HAP-1 (cell line): Measurements from ENCODE around the gene USP46.
A peak's percentile ranks its signal among the peaks of the same experiment; 100 is the strongest.

Source experiments
- DNase-seq, 2 experiments: peaks; one replicate each; pipeline ENCODE4 v3.0.0-alpha.2; 2016 to 2020; ENCODE audit warnings: low spot score in 2 of 2
- H3K27me3 ChIP-seq: fragments of 250-450 bp; sonication (Bioruptor Pico); 2 replicates; pipeline ENCODE4 v1.5.1; 2020; ENCODE audit warnings: low read depth, mild to moderate bottlenecking, moderate library complexity
- H3K36me3 ChIP-seq: fragments of 250-450 bp; sonication (Bioruptor Pico); replicated peaks from 2 replicates; pipeline ENCODE4 v1.5.1; 2020; ENCODE audit warnings: mild to moderate bottlenecking
- H3K4me1 ChIP-seq: fragments of 250-450 bp; sonication (Bioruptor Pico); 2 replicates; pipeline ENCODE4 v1.5.1; 2020; ENCODE audit warnings: mild to moderate bottlenecking
- H3K4me3 ChIP-seq: fragments of 250-450 bp; sonication (Bioruptor Pico); 2 replicates; pipeline ENCODE4 v1.5.1; 2020; ENCODE audit warnings: mild to moderate bottlenecking, moderate library complexity
- H3K9me3 ChIP-seq: fragments of 250-450 bp; sonication (Bioruptor Pico); 2 replicates; pipeline ENCODE4 v1.5.1; 2020; ENCODE audit warnings: mild to moderate bottlenecking, moderate library complexity
- in situ Hi-C: fragments of 300-500 bp; cut with MboI; formaldehyde crosslinking; loops from 3 replicates; pipeline ENCODE4 v1.14.3; 2020; ENCODE audit warnings: low sequenced_read_pairs, inconsistent platforms, mixed read lengths

USP46 gene

DNA sequence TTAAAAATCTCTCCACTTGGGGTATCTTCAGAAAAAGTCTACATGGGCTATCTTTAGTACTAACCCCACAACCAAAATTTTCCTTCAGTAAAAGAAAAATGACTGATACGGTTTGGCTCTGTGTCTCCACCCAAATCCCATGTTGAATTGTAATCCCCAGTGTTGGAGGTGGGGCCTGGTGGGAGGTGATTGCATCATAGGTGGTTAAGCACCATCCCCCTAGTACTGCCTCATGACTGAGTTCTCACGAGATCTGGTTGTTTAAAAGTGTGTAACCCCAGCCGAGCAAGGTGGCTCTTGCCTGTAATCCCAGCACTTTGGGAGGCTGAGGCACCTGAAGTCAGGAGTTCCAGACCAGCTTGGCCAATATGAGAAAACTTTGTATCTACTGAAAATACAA lies 66.8 kb downstream of the USP46 start:
- H3K36me3 ChIP-seq = peaks cover 27% of the 10 kb centered on the region
- DNase-seq = peak in 1 of 2 experiments; percentile 22
- no peaks in the 10 kb centered on the region for H3K9me3 ChIP-seq
- in situ Hi-C loops = no loop called here
- no peak overlapping the region for H3K4me3 ChIP-seq
- H3K27me3 ChIP-seq = no peaks in the 10 kb centered on the region
- H3K4me1 ChIP-seq = peaks cover 8% of the 10 kb centered on the region

DNA sequence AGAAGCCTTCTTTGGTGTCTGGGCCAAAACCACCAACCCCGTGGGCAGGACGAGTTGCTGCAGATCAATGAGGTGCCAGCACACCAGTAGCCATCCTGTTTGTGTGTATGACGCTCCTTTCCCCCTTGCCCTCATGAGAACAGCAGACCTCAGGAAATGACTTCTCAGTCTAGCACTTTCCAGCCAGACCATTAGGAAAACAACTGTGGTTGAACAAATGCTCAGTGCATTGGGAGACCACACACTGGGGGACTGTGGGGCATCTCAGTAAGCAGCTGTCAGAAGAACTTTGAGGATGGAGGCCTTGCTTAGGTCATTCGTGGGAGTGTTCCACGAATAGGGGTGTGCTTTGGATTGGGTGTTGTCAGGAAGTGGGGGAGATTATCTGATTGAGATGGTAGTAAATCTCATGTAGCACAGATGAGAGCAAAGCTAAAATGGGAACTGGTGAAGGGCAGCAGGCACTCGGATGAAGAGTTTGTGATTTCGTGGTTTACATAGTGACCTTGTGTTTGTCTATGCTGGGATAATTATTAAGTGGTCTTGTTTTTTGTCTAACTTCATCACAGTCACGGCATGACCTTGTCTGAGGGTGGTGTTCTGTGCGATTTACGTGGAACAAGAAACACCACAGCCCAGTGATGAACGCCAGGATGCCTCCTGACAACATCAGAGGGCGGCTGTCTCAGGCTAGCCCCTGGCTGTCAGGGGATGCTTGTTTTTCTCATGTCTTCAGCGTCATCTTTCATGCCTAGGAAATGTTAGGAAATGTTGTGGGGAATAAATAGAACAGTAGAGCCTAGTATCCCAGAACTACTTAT lies 70.1 kb downstream of the USP46 start:
- no peak overlapping the region for H3K4me3 ChIP-seq
- no peak for DNase-seq
- no peaks in the 10 kb centered on the region for H3K9me3 ChIP-seq
- in situ Hi-C loops = no loop called here
- H3K27me3 ChIP-seq = no peaks in the 10 kb centered on the region
- peaks cover 11% of the 10 kb centered on the region for H3K4me1 ChIP-seq
- peaks cover 4% of the 10 kb centered on the region; the same call in 1 of the 2 replicates for H3K36me3 ChIP-seq

DNA sequence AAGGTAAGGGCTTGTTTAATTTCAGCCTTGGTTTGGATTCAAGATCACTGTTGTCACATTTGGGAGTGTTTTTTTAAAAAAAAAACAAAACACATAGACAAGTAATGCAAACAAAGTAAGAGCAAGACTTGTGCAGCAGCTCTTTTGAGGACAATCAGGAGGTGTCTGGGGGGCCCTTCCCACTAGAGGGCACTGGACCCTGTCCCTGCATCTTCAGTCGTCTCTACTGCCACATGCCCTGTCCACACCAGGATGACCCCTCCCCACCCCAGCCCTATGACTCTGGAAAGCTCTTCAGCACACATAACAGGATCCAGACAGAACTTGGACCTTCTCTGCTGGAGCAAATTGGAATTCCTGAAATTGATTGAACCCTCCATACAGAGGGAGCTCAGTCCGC lies 71.0 kb downstream of the USP46 start:
- peaks cover 20% of the 10 kb centered on the region for H3K4me1 ChIP-seq
- H3K36me3 ChIP-seq = peaks cover 4% of the 10 kb centered on the region; the same call in 1 of the 2 replicates
- H3K4me3 ChIP-seq = no peak overlapping the region
- H3K9me3 ChIP-seq = no peaks in the 10 kb centered on the region
- in situ Hi-C loops = no loop called here
- no peaks in the 10 kb centered on the region for H3K27me3 ChIP-seq
- peak in 1 of 2 experiments; percentile 53 for DNase-seq

DNA sequence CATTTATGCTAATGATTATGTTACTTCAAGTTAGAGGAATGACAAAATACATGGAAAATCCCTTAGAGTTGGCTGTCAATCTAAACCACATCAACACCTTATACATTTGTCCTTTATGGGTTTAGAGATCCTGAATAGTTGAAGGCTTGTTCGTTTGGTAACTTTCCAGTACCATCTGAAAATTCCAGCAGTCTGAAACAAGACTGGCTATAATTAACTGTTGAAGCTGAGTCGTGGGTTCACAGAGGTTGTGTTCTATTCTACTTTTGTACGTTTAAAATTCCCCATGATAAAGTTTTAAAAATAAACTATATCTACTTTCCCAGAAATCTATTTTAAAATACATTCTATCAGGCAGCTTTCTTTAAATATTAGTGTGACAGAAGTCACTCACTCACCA lies 73.0 kb downstream of the USP46 start:
- Histone ChIP-seq H3K36me3 (peaks cover 4% of the 10 kb centered on the region; the same call in 1 of the 2 replicates), H3K9me3 (no peaks in the 10 kb centered on the region), H3K4me1 (peaks cover 12% of the 10 kb centered on the region), H3K27me3 (no peaks in the 10 kb centered on the region), H3K4me3 (no peak overlapping the region)
- DNase-seq = no peak
- in situ Hi-C loops = no loop called here

DNA sequence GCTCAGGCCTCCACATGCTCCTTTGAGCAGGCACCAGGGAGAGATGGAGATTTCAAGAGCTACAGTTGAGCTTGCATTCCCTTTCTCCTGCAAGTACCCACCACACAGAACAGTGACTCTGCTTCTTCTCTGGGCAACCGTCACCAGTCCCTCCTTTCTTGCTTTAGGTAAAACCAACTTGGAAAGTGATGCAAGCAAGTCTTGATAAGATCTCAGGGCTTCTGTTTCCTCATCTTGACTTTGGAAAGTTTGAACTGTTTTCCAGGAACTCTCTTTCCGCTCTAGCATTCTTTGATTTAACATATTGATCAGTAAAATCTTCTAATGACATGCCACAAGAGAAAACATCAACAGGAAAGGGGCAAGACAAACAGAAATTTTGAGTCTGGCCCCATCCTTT lies 73.7 kb downstream of the USP46 start:
- in situ Hi-C loops = no loop called here
- no peaks in the 10 kb centered on the region for H3K27me3 ChIP-seq

DNA sequence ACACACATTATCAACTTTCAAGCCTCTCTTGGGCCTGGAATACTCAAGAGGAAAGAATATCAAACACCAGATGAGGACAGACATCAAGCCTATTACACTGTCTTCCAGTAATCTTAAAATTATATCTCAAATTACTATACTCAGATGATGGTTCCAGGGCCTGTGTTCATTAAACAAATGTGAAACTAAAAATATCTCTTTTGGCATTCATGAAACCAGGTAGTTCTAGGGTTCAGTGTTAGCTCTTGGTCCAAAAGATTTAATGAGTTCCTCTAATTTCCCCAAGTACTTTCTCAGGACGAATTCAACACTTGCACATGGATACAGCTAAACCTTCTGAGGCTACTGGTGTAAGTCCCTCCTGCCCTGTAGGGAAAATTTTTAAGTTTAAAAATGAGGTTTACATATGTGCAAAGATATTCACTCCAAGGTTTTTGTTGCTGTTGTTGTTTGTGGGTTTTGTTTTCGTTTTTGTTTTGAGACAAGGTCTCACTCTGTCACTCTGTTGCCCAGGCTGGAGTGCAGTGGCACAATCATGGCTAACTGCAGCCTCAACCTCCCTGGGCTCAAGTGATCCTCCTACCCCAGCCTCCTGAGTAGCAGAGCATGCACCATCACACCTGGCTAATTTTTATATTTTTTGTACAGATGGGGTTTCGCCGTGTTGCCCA lies 79.4 kb downstream of the USP46 start:
- H3K4me3 ChIP-seq = no peak overlapping the region
- no peaks in the 10 kb centered on the region for H3K36me3 ChIP-seq
- H3K9me3 ChIP-seq = no peaks in the 10 kb centered on the region
- peaks cover 11% of the 10 kb centered on the region for H3K4me1 ChIP-seq
- H3K27me3 ChIP-seq = no peaks in the 10 kb centered on the region
- DNase-seq = no peak
- in situ Hi-C loops = no loop called here

More for the DNA sequence above, 73.7 kb downstream of the USP46 start:
- DNase-seq = no peak
- H3K4me1 ChIP-seq = peaks cover 12% of the 10 kb centered on the region
- no peak overlapping the region for H3K4me3 ChIP-seq
- no peaks in the 10 kb centered on the region for H3K9me3 ChIP-seq
- H3K36me3 ChIP-seq = no peaks in the 10 kb centered on the region

DNA sequence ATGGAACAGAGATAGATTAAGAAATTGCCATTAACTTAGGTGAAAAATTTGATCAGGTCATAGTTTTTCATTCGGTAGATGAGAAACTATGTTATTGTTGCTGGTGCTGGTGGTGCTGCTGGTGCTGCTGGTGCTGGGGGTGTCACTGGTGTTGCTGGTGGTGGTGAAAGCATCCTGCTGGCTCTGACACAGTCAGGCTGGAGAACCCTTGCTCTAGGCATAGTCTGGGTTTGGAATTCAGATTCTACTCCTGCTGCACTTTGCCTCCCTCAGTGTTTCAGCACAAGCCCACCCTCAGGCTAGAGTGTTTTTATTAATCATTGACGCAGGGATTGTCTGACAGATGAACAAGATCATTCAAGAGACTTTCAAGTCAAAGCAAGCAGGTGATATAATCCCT lies 80.2 kb downstream of the USP46 start:
- Histone ChIP-seq H3K9me3 (no peaks in the 10 kb centered on the region), H3K27me3 (no peaks in the 10 kb centered on the region), H3K4me1 (peaks cover 19% of the 10 kb centered on the region), H3K36me3 (no peaks in the 10 kb centered on the region), H3K4me3 (no peak overlapping the region)
- DNase-seq = no peak
- in situ Hi-C loops = no loop called here

DNA sequence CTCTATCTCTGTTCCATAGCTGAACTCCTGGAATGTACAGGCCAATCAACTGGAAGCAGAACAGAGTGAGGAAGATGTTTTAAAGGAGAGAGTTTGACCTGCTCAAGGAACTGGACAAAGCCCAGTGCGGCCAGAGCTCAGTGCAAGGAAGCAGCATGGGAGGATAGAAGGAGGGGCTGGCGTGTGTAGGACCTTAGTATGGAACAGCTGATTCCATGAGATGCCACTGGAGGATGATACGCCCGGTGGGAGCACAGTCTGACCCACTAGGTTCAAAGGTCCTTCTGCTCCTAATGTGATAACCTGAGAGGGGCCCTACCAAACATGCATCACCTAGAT lies 81.5 kb downstream of the USP46 start:
- no peak for DNase-seq
- peaks cover 22% of the 10 kb centered on the region for H3K4me1 ChIP-seq
- in situ Hi-C loops = no loop called here

DNA sequence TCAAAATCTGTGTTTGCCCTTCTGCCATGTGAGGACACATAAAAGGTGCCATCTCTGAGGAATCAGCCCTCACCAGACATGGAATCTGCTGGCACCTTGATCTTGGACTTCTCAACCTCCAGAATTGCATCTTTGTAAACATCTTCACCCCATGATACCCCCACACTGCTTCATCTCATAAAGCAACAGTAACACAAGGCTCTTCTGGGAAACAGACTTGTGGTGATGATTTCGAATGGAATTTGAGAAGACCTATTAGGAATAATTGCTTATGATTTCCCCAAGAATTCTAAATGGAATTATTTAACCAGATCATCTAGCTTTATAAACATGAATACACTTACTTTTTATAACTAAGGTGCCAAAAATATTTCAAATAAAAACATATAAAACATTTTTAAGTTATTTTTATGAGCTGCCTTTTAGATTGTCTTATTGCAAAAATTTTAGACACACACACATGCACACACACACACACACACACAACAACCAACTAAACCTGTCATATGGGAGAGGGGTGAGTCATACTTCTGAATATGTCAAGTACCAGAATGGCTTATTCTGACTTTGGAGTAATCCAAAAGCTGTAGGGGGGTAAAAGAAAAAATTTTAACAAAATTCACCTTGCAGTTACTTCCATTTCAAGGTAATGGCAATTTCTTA lies 82.0 kb downstream of the USP46 start:
- Histone ChIP-seq H3K9me3 (no peaks in the 10 kb centered on the region), H3K4me3 (no peak overlapping the region), H3K27me3 (no peaks in the 10 kb centered on the region), H3K36me3 (no peaks in the 10 kb centered on the region), H3K4me1 (peaks cover 22% of the 10 kb centered on the region)
- DNase-seq = no peak
- in situ Hi-C loops = no loop called here

More for the DNA sequence above, 81.5 kb downstream of the USP46 start:
- Histone ChIP-seq H3K9me3 (no peaks in the 10 kb centered on the region), H3K27me3 (no peaks in the 10 kb centered on the region), H3K36me3 (no peaks in the 10 kb centered on the region), H3K4me3 (no peak overlapping the region)

DNA sequence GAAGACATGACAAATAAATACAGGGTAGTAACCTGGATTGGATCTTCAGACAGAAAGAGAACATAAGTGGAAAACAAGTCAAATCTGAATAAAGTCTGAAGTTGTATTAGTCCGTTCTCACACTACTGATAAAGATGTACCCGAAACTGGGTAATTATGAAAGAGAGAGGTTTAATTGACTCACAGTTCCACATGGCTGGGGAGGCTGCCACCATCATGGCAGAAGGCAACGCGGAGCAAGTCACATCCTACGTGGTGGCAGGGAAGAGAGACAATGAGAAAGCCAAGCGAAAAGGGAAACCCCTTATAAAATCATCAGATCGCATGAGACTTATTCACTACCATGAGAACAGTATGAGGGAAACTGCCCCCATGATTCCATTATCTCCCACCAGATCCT lies 82.8 kb downstream of the USP46 start:
- Histone ChIP-seq H3K27me3 (no peaks in the 10 kb centered on the region), H3K4me3 (no peak overlapping the region), H3K36me3 (no peaks in the 10 kb centered on the region), H3K9me3 (no peaks in the 10 kb centered on the region), H3K4me1 (peaks cover 22% of the 10 kb centered on the region)
- DNase-seq = no peak
- in situ Hi-C loops = no loop called here

DNA sequence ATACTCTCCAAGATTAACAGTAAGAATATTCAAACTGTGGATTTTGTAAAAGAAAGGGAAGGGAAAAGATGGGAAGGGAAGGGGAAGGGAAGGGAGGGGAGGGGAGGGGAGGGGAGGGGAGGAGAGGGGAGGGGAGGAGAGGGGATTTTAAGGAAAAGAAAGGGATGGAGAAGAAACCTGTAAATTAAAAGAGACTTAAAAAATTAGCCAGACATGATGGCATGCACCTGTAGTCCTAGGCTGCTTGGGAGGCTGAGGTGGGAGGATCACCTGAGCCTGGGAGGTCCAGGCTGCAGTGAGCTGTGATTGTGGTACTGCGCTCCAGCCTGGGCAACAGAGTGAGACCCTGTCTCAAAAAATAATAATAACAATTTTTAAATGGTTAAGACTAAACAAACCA lies 83.7 kb downstream of the USP46 start:
- DNase-seq = no peak
- Histone ChIP-seq H3K9me3 (no peaks in the 10 kb centered on the region), H3K4me3 (no peak overlapping the region), H3K27me3 (no peaks in the 10 kb centered on the region), H3K4me1 (peaks cover 24% of the 10 kb centered on the region), H3K36me3 (no peaks in the 10 kb centered on the region)
- in situ Hi-C loops = no loop called here

DNA sequence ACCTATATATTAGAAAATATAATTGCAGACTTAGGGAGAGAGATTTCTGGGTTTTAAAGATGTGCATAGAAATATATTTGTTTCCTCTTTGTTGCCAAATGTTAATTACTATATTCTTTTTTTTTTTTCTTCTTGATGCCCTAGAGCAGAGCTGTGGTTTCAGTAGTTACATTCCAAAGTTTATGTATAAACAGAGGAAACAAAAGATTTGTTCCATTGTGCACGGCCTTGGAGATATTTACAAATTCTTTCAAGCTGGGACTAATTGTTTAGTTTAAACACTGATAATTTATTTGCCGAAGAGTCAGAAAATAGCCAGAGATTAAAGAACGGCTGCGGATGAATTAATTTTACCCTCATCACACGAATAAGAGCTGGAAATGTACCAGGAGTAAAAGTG lies 85.1 kb downstream of the USP46 start:
- H3K9me3 ChIP-seq = no peaks in the 10 kb centered on the region
- no peaks in the 10 kb centered on the region for H3K36me3 ChIP-seq
- peaks cover 37% of the 10 kb centered on the region for H3K4me1 ChIP-seq
- no peak overlapping the region for H3K4me3 ChIP-seq
- in situ Hi-C loops = no loop called here
- peak in 1 of 2 experiments; percentile 82 for DNase-seq
- no peaks in the 10 kb centered on the region for H3K27me3 ChIP-seq

DNA sequence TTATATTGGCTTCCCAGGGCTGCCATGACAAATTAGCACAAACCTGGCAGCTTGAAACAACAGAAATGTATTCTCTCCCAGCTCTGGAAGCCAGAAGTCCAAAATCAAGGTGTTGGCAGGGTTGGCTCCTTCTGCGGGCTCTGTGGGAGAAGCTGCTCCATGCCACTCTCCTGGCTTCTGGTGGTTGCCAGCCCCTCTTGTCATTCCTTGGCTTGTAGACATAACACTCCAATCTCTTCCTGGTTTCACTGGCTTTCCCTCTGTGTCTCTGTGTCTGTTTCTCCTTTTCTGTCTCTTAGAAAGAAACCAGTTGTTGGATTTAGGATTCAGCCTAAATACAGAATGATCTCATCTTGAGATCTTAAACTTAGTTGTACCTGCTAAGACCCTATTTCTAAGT lies 85.5 kb downstream of the USP46 start:
- H3K4me1 ChIP-seq = peaks cover 42% of the 10 kb centered on the region
- no peak for DNase-seq
- in situ Hi-C loops = no loop called here
- no peak overlapping the region for H3K4me3 ChIP-seq
- H3K36me3 ChIP-seq = no peaks in the 10 kb centered on the region
- H3K27me3 ChIP-seq = no peaks in the 10 kb centered on the region
- H3K9me3 ChIP-seq = no peaks in the 10 kb centered on the region

DNA sequence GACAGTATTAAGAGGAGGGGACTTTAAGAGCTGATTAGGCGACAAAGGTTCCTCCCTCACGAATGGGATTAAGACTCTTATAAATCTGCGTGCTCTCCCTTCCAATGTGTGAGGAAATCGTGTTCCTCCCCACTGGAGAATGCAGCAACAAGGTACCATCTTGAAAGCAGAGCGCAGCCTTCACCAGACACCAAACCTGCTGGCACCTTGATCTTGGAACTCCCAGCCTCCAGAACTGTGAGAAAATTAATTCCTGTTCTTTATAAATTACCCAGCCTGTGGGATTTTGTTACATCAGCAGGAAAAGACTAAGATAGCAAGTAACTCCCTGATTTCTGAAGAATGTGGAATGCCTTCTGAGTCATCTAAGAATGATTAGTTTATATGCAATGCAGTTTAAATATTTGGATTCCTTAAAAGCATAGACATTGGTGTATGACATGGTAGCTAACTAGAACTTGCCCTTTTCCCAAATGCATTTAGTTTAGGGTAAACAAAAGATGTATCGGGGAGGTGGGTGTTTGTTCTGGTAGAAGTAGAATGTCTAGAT lies 86.1 kb downstream of the USP46 start:
- no peak for DNase-seq
- in situ Hi-C loops = no loop called here
- Histone ChIP-seq H3K9me3 (no peaks in the 10 kb centered on the region), H3K4me1 (peaks cover 46% of the 10 kb centered on the region), H3K4me3 (no peak overlapping the region), H3K36me3 (no peaks in the 10 kb centered on the region), H3K27me3 (no peaks in the 10 kb centered on the region)
